ENCODE results near the gene IFFO2. TPM values are rescaled to one million over a fixed set of nuclear protein-coding genes. Genes with fewer than 3 reads are reported as not detected.

Gene IFFO2
- polyA plus RNA-seq, 4 donors, result 23.7 to 27.4 (median 25.2) TPM

DNA sequence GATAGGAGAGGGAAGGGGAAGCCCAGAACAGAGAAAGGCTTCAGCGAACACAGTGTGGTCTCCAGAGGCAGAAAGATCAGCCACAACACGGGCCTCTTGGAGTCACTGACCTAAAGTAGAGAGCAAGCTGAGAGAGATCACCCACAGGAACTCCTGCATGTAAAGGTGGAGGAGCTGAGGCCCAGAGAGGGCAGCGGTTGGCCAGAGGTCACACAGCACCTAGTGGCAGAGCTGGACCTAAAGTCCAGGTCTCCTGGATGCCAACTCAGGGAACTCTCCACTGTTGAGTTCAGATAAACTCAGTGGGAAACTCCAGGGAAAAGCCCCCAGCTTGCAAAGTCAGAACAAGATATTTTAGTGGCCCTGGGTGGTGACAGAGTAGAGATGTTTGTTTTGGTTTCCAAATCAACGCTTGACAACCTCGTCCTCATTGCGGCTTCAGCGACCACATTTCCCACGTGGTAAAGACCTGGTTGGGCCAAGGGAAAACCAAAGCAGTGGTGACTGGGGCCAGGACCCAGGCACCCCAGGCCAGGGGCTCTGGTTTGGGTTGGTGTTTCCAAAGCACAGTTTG lies 4.6 kb downstream of the IFFO2 start:
- no peak for DNase-seq (ENCODE audit: low read depth in 4 of 4, low spot score in 3 of 4)

DNA sequence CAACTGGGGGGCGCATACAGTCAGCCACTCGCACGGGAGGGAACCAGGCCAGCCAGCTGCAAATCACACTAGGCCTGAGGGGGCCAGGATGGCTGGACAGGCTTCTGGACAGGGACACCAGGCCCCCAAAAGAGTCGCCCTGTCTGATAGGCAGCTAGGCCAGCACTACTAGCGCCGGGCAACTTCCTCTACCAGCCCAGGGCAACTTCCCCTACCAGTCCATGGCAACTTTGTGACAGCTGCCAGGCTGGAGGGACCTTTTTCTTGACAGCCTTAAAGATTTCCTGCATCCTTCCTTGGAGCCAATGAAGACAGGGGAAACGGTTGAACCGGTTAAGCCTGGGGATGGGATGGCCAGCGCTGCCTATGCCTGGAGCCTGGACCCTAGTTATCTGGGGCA lies 5.1 kb downstream of the IFFO2 start:
- DNase-seq (ENCODE audit: low read depth in 4 of 4, low spot score in 3 of 4), result no peak

DNA sequence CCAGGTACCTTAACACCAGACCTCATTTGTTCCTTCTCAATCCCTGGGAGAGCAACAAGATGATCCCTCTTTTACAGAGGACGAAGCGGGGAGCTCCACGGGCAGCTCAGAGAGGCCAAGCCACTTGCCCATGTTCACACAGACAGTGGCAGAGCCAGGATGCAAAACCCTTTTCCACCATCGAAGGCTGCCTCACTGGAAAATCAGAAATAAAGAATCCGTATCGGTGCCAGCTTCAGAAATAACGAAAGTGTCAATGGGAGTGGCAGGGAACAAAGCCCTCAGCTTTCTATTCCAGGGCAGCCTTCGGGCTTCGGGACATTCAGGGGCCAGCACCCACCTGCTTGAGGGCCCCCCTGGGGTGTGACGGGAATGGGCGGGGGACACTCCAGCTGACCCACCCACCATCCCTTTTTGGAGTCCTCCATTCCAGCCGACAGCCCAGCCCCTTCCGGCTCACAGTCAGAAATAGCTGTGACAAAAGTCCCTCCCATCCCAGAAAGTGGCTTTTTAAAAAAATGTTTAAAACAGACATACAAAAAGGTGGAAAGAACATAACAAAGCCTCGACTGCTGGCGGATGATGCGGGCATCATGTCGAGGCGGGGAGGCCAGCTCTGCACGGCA lies 6.0 kb downstream of the IFFO2 start:
- no peak for DNase-seq (ENCODE audit: low read depth in 4 of 4, low spot score in 3 of 4)

DNA sequence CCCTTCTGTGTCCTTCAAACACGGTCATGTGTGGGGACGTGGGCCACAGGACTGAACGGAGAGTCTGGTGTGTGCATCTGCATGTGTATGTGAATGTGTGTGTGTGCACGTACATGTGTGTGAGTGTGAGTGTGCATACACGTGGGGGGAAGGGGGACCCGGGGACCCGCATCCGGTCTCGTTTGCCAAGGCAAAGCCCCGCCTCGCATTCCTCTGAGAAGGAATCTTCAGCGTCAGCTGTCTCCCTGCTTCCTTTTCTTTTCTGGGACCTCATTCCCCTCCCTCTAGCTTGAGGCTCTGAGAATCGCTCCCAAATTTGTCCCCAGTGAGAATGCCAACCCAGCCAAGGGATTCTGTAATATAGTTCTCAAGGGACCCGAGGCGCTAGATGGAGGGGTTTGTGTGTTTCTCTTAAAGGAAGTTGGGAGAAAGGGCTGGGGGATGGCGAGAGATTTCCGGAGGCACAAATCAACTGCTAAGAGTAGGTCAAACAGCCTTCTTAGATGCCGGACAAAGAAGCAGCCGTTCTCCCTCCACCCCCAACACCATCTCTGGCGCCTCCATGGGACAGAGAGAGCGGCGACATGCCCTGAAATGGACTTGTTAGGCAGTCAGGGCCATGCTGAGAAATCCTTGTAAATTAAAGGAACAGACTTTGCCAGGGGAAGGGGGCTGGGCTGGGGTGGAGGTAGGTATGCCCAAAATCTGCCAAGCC lies 6.6 kb downstream of the IFFO2 start:
- DNase-seq (ENCODE audit: low read depth in 4 of 4, low spot score in 3 of 4), result peak in 1 of 4 donors; percentile 71

DNA sequence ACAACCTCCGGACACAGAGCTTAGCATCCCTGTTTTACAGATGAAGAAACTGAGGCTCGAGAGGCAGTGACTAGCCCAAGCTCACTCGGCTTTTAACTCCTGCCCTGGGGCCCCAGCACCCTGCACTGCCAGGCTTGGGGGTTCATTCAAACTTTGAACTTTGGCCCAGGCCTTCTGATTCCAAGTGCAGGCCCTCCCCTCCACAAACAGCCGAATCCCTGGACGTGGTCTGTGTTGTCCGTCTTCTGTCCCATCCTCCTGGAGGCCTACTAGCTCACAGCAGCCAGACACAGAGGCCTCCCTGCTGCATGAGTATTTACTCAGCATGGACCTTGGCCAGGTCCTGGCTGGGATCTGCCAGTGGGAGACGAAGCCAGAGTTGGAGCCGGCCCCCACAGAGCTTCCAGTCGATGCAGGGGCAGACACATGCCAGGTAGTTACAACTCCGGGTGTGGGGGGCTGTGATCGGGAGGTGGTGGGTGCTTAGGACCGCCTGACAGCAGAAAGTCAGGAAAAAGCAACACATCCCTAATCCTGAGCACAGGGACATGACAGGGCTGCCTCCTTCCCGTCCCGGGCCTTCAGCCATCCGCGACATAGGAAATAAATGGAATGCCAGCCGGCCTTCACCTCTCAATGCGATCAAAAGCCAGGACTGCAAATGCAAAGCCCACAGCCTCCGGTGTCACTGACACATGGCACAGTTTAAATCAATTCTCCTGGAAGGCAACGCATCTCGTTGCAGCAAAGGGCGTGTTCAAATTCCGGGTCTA lies 7.4 kb downstream of the IFFO2 start:
- DNase-seq (ENCODE audit: low read depth in 4 of 4, low spot score in 3 of 4), result no peak

DNA sequence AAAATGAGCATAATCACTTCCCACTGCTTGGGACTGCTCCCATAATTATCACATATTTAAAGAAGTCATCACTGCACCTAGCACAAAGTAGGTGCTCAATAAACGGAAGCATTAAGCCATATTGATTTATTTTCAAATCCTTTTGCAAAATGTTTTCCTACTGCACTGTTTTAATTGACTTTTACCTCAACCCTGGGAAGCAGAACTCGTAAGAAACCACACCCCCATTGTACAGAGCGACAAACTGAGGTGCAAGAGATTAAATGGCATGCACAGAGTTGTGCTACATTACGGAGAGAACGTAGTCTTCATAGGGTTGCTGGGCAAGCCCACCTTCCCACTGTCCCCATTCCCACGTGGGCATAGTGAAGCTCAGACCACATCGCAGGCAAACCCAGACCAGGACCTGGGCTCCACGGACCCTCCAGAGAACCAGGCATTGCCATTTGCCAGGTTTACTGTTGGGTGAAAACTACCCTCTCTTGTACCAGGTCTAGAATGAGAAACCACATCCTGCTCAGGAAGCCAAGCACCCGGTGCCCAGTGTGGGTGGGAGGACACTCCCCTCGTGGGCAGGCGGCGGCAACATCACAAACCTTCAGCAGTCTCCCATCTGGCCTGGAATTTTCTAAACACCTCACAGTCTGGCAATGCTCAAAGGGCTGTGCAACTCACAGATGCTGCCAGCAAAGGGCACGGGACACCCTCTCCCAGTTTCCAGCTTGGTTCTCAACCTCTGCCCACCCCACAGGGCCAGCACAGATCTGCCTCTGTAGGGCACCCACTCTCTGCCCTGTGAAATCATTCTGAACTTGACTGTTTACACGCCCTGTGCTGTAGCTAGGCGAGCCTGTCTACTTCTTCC lies 8.2 kb downstream of the IFFO2 start:
- DNase-seq (ENCODE audit: low read depth in 4 of 4, low spot score in 3 of 4), result no peak

DNA sequence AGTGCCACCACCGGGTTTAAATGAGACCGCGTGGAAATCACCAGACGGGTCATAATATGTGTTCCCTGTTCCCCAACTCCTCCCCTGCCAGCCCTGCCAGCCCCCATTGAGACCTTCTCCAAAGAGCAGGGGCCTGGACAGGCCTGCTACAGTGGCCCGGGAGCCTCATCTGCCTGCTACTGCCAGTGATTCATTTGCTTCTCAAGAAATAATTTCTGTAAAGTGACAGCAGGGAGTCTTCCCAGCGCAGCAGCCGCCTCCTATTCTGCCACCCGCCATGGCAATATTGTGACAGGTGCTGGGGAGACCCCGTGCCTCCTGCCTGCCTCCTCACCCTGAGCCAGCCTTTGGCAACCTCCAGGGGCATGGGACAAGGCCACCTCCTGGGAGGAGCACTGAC lies 8.9 kb downstream of the IFFO2 start:
- no peak for DNase-seq (ENCODE audit: low read depth in 4 of 4, low spot score in 3 of 4)

DNA sequence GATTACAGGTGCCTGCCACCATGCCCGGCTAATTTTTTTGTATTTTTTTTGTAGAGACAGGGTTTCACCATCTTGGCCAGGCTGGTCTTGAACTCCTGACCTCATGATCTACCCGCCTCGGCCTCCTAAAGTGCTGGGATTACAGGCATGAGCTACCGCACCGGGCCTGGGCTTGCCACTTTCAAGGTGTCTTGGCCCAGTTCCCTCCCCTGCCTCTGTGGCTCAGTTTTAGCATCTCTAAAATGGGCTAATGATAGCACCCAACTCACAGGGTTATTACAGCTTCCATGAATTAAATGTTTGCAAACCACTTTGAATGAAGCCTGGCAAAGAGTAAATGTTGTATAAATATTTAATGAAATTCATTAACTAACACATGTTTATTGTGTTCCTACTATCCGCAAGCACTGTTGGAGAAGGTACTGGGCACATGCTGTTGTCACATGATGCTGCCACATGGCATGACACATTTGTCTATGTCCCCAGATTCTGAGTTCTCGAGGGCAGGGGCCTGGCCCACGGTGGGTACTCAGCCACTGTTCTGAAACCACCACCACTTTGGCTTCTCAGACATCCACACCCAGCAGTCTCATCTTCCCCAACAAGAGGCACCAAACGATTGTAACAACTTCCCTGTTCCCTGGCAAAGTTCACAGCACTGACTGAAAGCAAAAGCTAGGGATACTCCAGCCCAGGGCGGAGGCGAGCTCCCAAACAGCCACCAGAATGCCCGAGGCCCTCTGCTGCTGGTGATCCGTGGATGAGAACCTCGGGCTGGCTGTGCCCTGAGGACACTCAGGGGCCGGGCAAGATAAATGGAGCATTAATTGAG lies 9.7 kb downstream of the IFFO2 start:
- DNase-seq (ENCODE audit: low read depth in 4 of 4, low spot score in 3 of 4), result no peak

DNA sequence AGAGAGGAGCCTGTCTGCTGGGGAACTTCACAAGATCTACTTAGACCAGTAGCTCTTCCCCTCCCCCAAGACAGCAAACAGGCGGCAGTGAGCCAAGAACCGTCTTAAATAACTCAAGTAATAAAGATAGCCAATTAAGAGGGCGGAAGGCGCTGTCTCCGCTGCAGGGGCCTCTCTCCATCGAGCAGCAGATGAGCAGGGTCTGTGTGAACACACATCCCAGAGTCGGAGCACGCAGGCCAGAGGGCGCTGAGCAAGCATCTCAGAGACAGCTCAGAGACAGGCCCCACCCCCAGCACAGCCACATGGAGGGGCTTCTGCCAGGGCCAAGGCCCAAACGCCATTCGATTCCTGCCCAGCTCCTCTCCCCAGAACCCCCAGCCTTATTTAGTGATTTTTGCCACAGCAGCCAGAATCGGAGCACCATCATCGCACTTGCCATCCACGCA lies 11.1 kb downstream of the IFFO2 start:
- peak; percentile 72 to 90 (median 87) for DNase-seq (ENCODE audit: low read depth in 4 of 4, low spot score in 3 of 4)

DNA sequence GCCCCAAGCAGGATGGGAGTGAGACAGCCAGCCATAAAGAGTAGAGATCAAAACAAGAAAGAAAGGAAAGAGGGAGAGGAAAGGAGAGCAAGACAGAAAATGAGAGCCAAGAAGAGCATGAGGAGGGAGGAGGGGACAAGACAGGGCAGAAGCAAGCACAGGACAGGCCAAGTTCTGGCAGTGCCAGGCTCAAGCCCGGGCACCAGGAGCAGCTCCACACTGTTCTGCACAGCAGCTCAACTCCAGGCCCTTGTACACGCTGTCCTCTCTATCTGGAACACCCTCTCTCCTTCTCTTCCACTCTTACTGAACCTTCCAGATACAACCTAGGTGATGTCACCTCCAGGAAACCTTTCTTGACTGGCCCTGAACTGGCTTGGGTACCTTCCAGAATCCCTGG lies 11.7 kb downstream of the IFFO2 start:
- no peak for DNase-seq (ENCODE audit: low read depth in 4 of 4, low spot score in 3 of 4)

DNA sequence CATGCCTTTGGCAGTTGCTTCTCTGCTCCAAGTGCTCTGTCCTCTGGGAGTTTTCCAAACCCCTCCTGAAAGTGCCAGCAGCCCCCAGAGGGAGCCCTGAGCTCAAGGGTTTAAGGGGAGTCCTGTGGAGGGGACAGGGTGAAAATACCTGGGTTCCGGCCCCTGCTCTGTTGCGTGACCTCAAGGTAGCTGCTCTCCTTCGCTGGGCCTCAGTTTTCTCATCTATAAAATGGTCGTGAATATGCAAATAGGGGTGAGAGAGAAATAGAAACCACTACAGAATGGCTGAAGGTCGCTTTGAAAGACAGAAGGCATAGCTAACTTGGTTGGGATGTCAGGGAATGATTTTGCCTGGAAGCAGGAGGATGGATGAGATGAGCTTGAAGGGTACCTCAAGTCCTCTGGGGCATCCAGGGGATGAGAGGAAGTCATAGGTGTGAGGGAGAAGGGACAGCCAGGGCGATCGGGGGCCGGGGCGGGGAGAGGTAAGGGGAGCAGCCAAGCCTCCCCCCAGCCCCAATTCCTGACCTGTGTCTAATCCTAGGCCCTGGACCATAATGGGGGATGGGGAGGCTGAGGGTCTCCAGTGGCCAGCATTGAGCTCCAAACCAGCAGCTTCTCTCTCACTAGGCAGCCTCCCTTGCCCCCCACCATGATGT lies 12.4 kb downstream of the IFFO2 start:
- no peak for DNase-seq (ENCODE audit: low read depth in 4 of 4, low spot score in 3 of 4)

DNA sequence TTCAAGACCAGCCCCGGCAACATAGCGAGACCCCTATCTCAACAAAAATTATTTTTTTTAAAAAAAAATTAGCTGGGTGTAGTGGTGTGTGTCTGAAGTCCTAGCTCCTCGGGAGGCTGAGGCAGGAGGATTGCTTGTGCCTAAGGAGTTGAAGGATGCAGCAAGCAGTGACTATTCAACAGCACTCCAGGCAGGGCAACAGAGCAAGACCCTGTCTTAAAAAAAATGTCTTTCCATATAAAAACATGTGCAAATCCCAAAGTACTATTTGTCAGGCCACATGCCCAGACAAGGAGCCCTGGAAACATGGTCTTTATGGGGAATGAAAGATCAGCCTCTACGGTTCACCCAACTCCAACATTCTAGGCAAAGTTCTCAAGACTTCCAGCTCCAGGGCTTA lies 13.3 kb downstream of the IFFO2 start:
- no peak for DNase-seq (ENCODE audit: low read depth in 4 of 4, low spot score in 3 of 4)

DNA sequence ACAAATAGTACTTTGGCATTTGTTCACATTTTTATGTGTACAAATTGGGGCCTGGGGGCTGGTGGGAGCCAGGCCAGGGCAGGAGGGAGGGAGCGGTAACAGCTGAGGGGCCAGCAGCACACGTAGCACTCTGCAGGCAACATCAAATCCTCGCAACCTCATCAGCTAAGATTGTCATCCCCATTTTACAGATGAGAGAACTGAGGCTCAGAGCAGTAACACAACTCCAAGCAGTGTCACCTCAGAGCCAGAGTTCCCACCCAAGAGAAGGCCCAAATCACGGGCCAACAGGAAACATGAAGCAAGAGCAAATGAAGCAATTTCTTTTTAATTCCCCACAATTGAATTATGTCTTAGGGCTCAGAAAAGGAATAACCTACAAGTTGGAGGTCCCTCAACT lies 14.1 kb downstream of the IFFO2 start:
- DNase-seq (ENCODE audit: low read depth in 4 of 4, low spot score in 3 of 4), result no peak

DNA sequence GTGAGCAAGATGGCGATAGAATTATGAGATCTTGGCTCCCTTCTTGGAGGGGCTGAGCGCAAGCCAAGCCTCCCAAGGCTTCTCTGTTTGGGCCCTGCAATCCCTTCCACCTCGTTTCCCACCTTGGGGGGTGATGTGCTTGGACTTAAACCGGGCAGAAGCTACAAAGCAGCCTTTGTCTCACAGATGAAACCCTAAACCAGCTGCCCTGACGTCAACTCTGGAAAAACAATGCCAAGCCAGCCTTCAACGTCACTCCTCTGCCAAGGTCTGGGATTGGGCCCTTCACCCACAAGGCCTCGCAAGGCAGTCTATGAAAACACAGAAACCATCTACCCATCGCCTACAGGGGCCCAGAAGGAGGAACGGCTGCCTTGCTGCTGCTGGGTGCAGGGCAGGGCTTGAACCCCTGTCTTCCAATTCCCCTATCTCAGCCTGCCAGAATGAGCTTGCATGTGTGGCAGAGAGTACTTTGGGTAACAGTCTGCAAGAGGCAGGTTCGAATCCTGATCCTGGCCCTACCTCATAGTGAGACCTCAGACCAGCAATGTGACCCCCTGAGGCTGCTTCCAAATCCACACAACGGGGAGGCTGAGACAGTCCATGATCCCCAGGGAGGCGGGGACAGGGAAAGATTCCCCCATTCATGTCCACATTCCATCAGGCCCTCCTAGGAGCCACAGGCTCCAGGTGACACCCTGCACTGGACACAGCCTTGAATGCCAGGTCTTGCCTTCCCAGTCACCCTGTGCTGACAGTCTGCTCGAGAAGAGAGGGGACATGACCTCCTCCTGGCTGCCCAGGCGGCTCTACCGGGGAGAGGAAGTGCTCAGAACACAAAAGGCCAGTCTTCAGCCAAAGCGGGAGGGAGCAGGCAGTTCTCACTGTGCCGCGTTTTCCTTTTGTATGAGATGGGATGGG lies 15.0 kb downstream of the IFFO2 start:
- no peak for DNase-seq (ENCODE audit: low read depth in 4 of 4, low spot score in 3 of 4)

DNA sequence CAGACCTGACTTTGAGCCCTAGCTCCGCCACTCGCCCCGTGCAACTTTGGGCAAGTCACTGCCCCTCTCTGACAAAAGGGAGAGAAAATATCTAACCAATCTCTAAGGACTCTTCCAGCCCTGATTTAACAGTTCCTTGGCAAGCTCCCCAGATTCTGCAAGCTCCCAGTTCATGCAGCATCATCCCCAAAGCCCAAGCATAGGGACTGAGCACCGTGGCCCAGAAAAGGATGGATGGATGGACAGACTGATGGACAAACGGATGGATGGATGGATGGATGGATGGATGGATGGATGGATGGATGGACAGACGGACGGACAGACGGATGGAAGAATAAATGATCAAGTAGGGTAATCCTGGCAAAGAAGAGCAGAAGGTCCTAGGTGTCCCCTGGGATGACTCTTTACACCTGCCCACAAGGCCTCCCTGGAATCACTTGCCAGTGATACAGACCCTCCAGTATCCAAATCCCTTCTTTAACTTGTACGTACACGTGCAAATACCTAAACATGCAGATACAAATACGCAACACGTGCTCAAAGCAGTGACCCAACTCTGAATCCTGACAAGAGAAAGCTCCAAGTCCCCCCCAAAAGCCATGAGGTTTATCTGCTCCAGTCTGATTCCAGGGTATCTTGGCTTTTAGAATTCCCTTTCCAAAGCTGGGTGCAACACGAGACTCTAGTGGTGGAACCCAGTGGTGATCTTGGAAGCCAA lies 16.0 kb downstream of the IFFO2 start:
- DNase-seq (ENCODE audit: low read depth in 4 of 4, low spot score in 3 of 4), result no peak

DNA sequence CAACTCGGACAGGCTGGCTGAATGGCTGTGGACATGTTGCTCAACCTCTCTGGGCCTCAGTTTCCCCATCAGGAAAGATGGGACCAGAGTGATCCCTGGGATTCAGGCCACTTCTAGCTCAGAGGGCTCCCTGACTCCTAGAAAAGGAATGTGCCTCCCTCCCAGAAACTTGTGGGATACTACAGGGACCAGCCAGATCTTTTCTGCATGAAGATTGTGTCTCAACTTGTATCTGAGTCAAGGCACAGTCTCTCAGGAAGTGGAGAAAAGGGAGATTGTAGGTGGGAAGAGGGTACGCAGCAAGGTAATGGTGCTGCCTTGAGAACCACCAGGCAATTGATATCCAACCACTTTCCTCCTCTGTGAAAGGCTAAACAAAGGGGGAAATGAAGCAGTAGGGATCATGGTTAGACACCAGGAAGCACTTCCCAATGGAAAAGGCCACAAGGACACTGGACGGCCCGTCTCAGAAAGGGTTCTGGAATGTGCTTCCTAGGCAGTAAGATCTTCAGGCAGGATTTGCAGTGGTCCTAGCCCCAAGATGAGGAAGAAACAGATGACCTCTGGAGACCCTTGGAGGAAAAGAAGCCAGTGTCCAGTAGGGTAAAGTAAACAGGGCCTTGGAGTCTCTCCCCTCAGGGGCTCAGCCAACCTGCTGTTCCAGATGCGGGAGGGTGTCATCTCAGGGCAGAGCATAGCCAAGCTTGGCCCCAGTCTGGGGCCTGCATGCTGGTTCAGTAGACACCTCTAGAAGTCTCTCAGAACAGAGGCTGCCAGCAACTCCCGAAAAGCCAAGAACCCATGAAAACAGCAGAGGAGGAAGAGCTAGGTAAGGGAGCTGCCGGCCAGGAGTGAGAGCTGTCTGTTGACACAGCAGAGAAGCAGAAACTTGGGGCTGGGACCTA lies 16.8 kb downstream of the IFFO2 start:
- no peak for DNase-seq (ENCODE audit: low read depth in 4 of 4, low spot score in 3 of 4)
